HEK293 (cell line): ENCODE results near the gene ZNF428.
A peak's percentile ranks its signal among the peaks of the same experiment; 100 is the strongest.

ENCODE experiments used
- GLI4 ChIP-seq: fragments of 450-650 bp; formaldehyde crosslinking; IDR thresholded peaks from 2 replicates; pipeline ENCODE4 v1.5.1; 2016; ENCODE audit warnings: missing biosample characterization, missing genetic modification characterization
- GLIS1 ChIP-seq: fragments of 450-650 bp; formaldehyde crosslinking; IDR thresholded peaks from 2 replicates; pipeline ENCODE4 v1.5.1; 2016; ENCODE audit warnings: missing biosample characterization, missing genetic modification characterization
- MEIS1 ChIP-seq: sonication (generic); formaldehyde crosslinking; IDR thresholded peaks from 2 replicates; pipeline ENCODE4 v1.8.1; 2022; ENCODE audit warnings: missing genetic modification reagents, mild to moderate bottlenecking, borderline replicate concordance
- MYNN ChIP-seq: fragments of 450-650 bp; formaldehyde crosslinking; IDR thresholded peaks from 2 replicates; pipeline ENCODE4 v1.5.1; 2016; ENCODE audit warnings: missing biosample characterization, missing genetic modification characterization, borderline replicate concordance
- OVOL3 ChIP-seq: fragments of 450-650 bp; formaldehyde crosslinking; IDR thresholded peaks from 2 replicates; pipeline ENCODE4 v1.5.1; 2016; ENCODE audit warnings: missing biosample characterization, missing genetic modification characterization
- TRIM28 ChIP-seq: IDR thresholded peaks from 2 replicates; pipeline ENCODE4 v1.6.1; 2011; ENCODE audit warnings: low read length, control low read depth, borderline replicate concordance
- ZBTB48 ChIP-seq: fragments of 450-650 bp; formaldehyde crosslinking; IDR thresholded peaks from 2 replicates; pipeline ENCODE4 v1.5.1; 2016; ENCODE audit warnings: missing biosample characterization, missing genetic modification characterization
- ZIC2 ChIP-seq: fragments of 450-650 bp; formaldehyde crosslinking; IDR thresholded peaks from 2 replicates; pipeline ENCODE4 v1.5.1; 2016; ENCODE audit warnings: missing biosample characterization, missing genetic modification characterization
- ZNF114 ChIP-seq: fragments of 450-650 bp; formaldehyde crosslinking; IDR thresholded peaks from 2 replicates; pipeline ENCODE4 v1.5.0; 2017; ENCODE audit warnings: missing biosample characterization, missing genetic modification characterization
- ZNF132 ChIP-seq: fragments of 450-650 bp; formaldehyde crosslinking; IDR thresholded peaks from 2 replicates; pipeline ENCODE4 v1.5.1; 2017; ENCODE audit warnings: missing biosample characterization, missing genetic modification characterization, borderline replicate concordance
- ZNF138 ChIP-seq: fragments of 450-650 bp; formaldehyde crosslinking; IDR thresholded peaks from 2 replicates; pipeline ENCODE4 v1.5.1; 2016; ENCODE audit warnings: missing biosample characterization, missing genetic modification characterization, borderline replicate concordance
- ZNF248 ChIP-seq: fragments of 450-650 bp; formaldehyde crosslinking; IDR thresholded peaks from 2 replicates; pipeline ENCODE4 v1.5.1; 2017; ENCODE audit warnings: missing biosample characterization, missing genetic modification characterization
- ZNF274 ChIP-seq, 2 experiments: fragments of 200-500 bp in 1 of 2; fragments of 450-650 bp in 1 of 2; sonication (Bioruptor generic) in 1 of 2; formaldehyde crosslinking in 1 of 2; IDR thresholded peaks; 2 replicates each; pipeline versions ENCODE4 v1.5.1 to v1.6.1; 2014 to 2016; ENCODE audit warnings: borderline replicate concordance in 1 of 2, inconsistent platforms in 1 of 2, low read length in 1 of 2, missing biosample characterization in 1 of 2, missing genetic modification characterization in 1 of 2
- ZNF426 ChIP-seq: fragments of 450-650 bp; formaldehyde crosslinking; IDR thresholded peaks from 2 replicates; pipeline ENCODE4 v1.5.1; 2017; ENCODE audit warnings: missing biosample characterization, missing genetic modification characterization, mild to moderate bottlenecking, inconsistent platforms, moderate library complexity
- ZNF473 ChIP-seq: fragments of 450-650 bp; formaldehyde crosslinking; IDR thresholded peaks from 2 replicates; pipeline ENCODE4 v1.5.1; 2017; ENCODE audit warnings: missing biosample characterization, missing genetic modification characterization
- ZNF510 ChIP-seq: fragments of 450-650 bp; formaldehyde crosslinking; IDR thresholded peaks from 2 replicates; pipeline ENCODE4 v1.5.1; 2018; ENCODE audit warnings: mild to moderate bottlenecking, missing genetic modification characterization, missing biosample characterization; ENCODE audit not compliant: insufficient replicate concordance
- ZNF548 ChIP-seq: fragments of 450-650 bp; formaldehyde crosslinking; IDR thresholded peaks from 2 replicates; pipeline ENCODE4 v1.5.1; 2016; ENCODE audit warnings: missing biosample characterization, missing genetic modification characterization
- ZNF624 ChIP-seq: fragments of 450-650 bp; formaldehyde crosslinking; IDR thresholded peaks from 2 replicates; pipeline ENCODE4 v1.5.1; 2017; ENCODE audit warnings: missing biosample characterization, missing genetic modification characterization
- ZNF664 ChIP-seq: fragments of 450-650 bp; formaldehyde crosslinking; IDR thresholded peaks from 2 replicates; pipeline ENCODE4 v1.5.1; 2016; ENCODE audit warnings: missing biosample characterization, missing genetic modification characterization
- ZNF677 ChIP-seq: fragments of 450-650 bp; IDR thresholded peaks from 2 replicates; pipeline ENCODE4 v1.5.0; 2018; ENCODE audit warnings: missing biosample characterization, mild to moderate bottlenecking, missing genetic modification characterization, moderate library complexity
- ZNF701 ChIP-seq: fragments of 450-650 bp; formaldehyde crosslinking; IDR thresholded peaks from 2 replicates; pipeline ENCODE4 v1.5.1; 2016; ENCODE audit warnings: missing biosample characterization, missing genetic modification characterization
- ZNF785 ChIP-seq: fragments of 450-650 bp; formaldehyde crosslinking; IDR thresholded peaks from 2 replicates; pipeline ENCODE4 v1.5.1; 2016; ENCODE audit warnings: missing biosample characterization, missing genetic modification characterization
- ZNF792 ChIP-seq: fragments of 450-650 bp; formaldehyde crosslinking; IDR thresholded peaks from 2 replicates; pipeline ENCODE4 v1.5.1; 2016; ENCODE audit warnings: missing biosample characterization, missing genetic modification characterization
- ZNF830 ChIP-seq: fragments of 450-650 bp; IDR thresholded peaks from 2 replicates; pipeline ENCODE4 v1.5.0; 2018; ENCODE audit warnings: missing biosample characterization, missing genetic modification characterization, low read depth, mild to moderate bottlenecking, moderate library complexity
- ZSCAN16 ChIP-seq: fragments of 450-650 bp; formaldehyde crosslinking; IDR thresholded peaks from 2 replicates; pipeline ENCODE4 v1.5.1; 2016; ENCODE audit warnings: missing biosample characterization, missing genetic modification characterization
- ZSCAN23 ChIP-seq: fragments of 450-650 bp; formaldehyde crosslinking; IDR thresholded peaks from 2 replicates; pipeline ENCODE4 v1.5.1; 2016; ENCODE audit warnings: missing biosample characterization, missing genetic modification characterization
- TF ChIP-seq, protein P1 (sequence below): fragments of 450-650 bp; formaldehyde crosslinking; IDR thresholded peaks from 2 replicates; pipeline ENCODE4 v1.5.1; 2016; ENCODE audit warnings: missing biosample characterization, missing genetic modification characterization
- TF ChIP-seq, protein P2 (sequence below): fragments of 450-650 bp; formaldehyde crosslinking; IDR thresholded peaks from 2 replicates; pipeline ENCODE4 v1.5.1; 2017; ENCODE audit warnings: missing biosample characterization, missing genetic modification characterization
- TF ChIP-seq, protein P3 (sequence below): fragments of 450-650 bp; formaldehyde crosslinking; IDR thresholded peaks from 2 replicates; pipeline ENCODE4 v1.5.1; 2017; ENCODE audit warnings: missing biosample characterization, missing genetic modification characterization
- TF ChIP-seq, protein P4 (sequence below): fragments of 450-650 bp; formaldehyde crosslinking; IDR thresholded peaks from 2 replicates; pipeline ENCODE4 v1.5.1; 2016; ENCODE audit warnings: missing biosample characterization, missing genetic modification characterization
- TF ChIP-seq, protein P5 (sequence below): fragments of 450-650 bp; formaldehyde crosslinking; IDR thresholded peaks from 2 replicates; pipeline ENCODE4 v1.5.1; 2016; ENCODE audit warnings: missing biosample characterization, missing genetic modification characterization

The ZNF428 gene

DNA sequence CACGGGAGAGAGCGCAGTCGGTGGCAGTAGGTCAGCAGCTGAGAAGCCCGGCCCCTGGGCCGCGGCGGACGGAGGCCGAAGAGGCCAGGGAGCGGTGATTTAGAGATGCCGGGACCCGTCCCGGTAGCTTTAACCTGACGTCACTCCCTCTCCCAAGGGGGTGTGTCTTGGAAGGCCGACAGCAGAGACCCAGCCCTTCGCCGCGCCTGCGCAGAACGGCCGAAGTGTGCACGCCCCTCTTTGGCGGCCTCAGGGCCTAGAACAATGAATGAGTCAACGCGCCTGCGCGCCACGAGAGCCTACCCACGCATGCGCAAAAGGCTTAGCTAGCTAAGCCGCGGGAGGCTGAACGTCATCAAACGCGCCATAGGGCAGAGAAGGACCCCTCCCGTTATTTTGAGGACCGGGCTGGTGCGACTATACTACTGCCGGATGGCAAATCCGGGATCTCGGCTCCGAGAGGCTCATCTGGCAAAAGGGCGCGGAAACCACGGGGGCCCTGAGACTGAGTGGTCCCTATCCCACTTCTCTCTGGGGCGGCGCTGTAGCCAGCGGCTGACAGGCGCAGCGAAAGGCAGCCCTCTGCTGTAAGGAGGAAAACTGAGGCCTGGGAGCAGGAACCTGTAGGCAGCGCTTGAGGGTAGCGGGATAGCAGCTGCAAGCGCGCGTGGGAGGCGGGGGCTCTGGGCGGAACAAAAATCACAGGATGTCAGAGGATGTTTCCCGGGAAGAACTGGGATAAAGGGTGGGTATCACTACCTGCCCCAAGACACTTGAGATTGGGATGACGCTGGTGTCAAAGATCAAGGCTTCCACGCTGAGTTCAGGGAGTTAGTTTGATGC is 23.2 kb downstream of the ZNF428 start, which contains the start of the genes IRGQ and ZNF576 (continued):
- TF ChIP-seq ZNF248 (tag by site-specific recombination) (no peak), ZNF138 (tag by site-specific recombination) (no peak), ZNF785 (tag by site-specific recombination) (no peak; the same call in 1 of the 2 replicates), ZNF274 (IDR thresholded peaks at IDR 0.05; ENCODE audit: low read length) (no peak), ZNF274 (tag by site-specific recombination; IDR thresholded peaks at IDR 0.05; ENCODE audit: borderline replicate concordance) (no peak), ZBTB48 (tag by site-specific recombination) (peak; percentile 81), MYNN (tag by site-specific recombination) (no peak), ZNF664 (tag by site-specific recombination) (peak; percentile 30), ZNF426 (tag by site-specific recombination) (no peak), ZNF792 (tag by site-specific recombination) (0 out of 2 replicates have a peak, but pooled peaks have one; percentile 70), ZNF114 (no peak), GLI4 (tag by site-specific recombination) (no peak), ZNF510 (no peak), GLIS1 (tag by site-specific recombination) (peak; percentile 100), ZNF830 (tag by site-specific recombination) (no peak), ZSCAN16 (tag by site-specific recombination) (no peak), ZNF677 (no peak), OVOL3 (tag by site-specific recombination) (peak; percentile 100), ZNF473 (tag by site-specific recombination) (no peak), ZNF548 (no peak), ZNF132 (tag by site-specific recombination) (no peak), TRIM28 (no peak), ZSCAN23 (tag by site-specific recombination) (peak; percentile 61; the same call in 1 of the 2 replicates), ZIC2 (tag by site-specific recombination) (peak; percentile 73), ZNF701 (tag by site-specific recombination) (no peak), MEIS1 (CRISPR knock-in tag) (no peak), ZNF624 (tag by site-specific recombination) (no peak)
- TF ChIP-seq, protein P1, sequence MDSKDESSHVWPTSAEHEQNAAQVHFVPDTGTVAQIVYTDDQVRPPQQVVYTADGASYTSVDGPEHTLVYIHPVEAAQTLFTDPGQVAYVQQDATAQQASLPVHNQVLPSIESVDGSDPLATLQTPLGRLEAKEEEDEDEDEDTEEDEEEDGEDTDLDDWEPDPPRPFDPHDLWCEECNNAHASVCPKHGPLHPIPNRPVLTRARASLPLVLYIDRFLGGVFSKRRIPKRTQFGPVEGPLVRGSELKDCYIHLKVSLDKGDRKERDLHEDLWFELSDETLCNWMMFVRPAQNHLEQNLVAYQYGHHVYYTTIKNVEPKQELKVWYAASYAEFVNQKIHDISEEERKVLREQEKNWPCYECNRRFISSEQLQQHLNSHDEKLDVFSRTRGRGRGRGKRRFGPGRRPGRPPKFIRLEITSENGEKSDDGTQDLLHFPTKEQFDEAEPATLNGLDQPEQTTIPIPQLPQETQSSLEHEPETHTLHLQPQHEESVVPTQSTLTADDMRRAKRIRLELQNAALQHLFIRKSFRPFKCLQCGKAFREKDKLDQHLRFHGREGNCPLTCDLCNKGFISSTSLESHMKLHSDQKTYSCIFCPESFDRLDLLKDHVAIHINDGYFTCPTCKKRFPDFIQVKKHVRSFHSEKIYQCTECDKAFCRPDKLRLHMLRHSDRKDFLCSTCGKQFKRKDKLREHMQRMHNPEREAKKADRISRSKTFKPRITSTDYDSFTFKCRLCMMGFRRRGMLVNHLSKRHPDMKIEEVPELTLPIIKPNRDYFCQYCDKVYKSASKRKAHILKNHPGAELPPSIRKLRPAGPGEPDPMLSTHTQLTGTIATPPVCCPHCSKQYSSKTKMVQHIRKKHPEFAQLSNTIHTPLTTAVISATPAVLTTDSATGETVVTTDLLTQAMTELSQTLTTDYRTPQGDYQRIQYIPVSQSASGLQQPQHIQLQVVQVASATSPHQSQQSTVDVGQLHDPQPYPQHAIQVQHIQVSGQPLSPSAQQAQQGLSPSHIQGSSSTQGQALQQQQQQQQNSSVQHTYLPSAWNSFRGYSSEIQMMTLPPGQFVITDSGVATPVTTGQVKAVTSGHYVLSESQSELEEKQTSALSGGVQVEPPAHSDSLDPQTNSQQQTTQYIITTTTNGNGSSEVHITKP (tag by site-specific recombination): peak; percentile 58
- TF ChIP-seq, protein P2, sequence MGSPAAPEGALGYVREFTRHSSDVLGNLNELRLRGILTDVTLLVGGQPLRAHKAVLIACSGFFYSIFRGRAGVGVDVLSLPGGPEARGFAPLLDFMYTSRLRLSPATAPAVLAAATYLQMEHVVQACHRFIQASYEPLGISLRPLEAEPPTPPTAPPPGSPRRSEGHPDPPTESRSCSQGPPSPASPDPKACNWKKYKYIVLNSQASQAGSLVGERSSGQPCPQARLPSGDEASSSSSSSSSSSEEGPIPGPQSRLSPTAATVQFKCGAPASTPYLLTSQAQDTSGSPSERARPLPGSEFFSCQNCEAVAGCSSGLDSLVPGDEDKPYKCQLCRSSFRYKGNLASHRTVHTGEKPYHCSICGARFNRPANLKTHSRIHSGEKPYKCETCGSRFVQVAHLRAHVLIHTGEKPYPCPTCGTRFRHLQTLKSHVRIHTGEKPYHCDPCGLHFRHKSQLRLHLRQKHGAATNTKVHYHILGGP (tag by site-specific recombination): peak; percentile 90
- TF ChIP-seq, protein P3, sequence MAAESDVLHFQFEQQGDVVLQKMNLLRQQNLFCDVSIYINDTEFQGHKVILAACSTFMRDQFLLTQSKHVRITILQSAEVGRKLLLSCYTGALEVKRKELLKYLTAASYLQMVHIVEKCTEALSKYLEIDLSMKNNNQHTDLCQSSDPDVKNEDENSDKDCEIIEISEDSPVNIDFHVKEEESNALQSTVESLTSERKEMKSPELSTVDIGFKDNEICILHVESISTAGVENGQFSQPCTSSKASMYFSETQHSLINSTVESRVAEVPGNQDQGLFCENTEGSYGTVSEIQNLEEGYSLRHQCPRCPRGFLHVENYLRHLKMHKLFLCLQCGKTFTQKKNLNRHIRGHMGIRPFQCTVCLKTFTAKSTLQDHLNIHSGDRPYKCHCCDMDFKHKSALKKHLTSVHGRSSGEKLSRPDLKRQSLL (tag by site-specific recombination): peak; percentile 74; the same call in 1 of the 2 replicates
- TF ChIP-seq, protein P4, sequence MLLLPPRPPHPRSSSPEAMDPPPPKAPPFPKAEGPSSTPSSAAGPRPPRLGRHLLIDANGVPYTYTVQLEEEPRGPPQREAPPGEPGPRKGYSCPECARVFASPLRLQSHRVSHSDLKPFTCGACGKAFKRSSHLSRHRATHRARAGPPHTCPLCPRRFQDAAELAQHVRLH (tag by site-specific recombination): peak; percentile 99
- TF ChIP-seq, protein P5, sequence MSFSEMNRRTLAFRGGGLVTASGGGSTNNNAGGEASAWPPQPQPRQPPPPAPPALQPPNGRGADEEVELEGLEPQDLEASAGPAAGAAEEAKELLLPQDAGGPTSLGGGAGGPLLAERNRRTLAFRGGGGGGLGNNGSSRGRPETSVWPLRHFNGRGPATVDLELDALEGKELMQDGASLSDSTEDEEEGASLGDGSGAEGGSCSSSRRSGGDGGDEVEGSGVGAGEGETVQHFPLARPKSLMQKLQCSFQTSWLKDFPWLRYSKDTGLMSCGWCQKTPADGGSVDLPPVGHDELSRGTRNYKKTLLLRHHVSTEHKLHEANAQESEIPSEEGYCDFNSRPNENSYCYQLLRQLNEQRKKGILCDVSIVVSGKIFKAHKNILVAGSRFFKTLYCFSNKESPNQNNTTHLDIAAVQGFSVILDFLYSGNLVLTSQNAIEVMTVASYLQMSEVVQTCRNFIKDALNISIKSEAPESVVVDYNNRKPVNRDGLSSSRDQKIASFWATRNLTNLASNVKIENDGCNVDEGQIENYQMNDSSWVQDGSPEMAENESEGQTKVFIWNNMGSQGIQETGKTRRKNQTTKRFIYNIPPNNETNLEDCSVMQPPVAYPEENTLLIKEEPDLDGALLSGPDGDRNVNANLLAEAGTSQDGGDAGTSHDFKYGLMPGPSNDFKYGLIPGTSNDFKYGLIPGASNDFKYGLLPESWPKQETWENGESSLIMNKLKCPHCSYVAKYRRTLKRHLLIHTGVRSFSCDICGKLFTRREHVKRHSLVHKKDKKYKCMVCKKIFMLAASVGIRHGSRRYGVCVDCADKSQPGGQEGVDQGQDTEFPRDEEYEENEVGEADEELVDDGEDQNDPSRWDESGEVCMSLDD: peak; percentile 71
